Measurements from ENCODE around the gene CACNA2D3. TPM values are rescaled to one million over a fixed set of nuclear protein-coding genes. Genes with fewer than 3 reads are reported as not detected.

The CACNA2D3 gene
- total RNA-seq, 1 donor from 2014 or later, result 0.70 TPM

DNA sequence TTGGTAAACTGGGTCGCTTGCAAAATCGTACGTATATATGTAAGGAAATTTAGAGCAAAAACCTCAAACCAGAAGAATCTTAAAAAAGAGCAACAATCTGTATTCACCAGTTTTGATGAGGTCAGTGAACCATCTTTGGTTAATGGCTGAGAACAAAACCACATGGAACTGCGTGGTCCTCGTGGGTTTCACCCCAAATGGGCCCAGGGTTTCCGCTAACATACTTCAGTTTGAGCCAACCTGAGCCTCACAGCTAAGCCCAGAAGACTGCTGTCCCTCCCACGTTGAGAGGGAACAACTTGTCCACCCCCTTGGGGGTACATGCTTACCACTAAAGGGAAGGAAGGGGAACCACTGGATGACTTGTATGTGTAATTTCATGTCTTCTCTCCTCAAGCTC lies 204.6 kb downstream of the CACNA2D3 start:
- no peak for TF ChIP-seq EZH2 (IDR thresholded peaks at IDR 0.05; ENCODE audit: insufficient read depth, low read length)
- TF ChIP-seq, protein P1, sequence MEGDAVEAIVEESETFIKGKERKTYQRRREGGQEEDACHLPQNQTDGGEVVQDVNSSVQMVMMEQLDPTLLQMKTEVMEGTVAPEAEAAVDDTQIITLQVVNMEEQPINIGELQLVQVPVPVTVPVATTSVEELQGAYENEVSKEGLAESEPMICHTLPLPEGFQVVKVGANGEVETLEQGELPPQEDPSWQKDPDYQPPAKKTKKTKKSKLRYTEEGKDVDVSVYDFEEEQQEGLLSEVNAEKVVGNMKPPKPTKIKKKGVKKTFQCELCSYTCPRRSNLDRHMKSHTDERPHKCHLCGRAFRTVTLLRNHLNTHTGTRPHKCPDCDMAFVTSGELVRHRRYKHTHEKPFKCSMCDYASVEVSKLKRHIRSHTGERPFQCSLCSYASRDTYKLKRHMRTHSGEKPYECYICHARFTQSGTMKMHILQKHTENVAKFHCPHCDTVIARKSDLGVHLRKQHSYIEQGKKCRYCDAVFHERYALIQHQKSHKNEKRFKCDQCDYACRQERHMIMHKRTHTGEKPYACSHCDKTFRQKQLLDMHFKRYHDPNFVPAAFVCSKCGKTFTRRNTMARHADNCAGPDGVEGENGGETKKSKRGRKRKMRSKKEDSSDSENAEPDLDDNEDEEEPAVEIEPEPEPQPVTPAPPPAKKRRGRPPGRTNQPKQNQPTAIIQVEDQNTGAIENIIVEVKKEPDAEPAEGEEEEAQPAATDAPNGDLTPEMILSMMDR (IDR thresholded peaks at IDR 0.05; ENCODE audit: insufficient read depth, low read depth, low read length), result no peak
- H3K4me2 ChIP-seq (ENCODE audit: low read length), result no peak overlapping the region
- Mint-ChIP-seq H3K4me1 (ENCODE audit: low read depth, unreplicated experiment) (no peaks in the 10 kb centered on the region), H3K9me3 (ENCODE audit: unreplicated experiment) (peaks cover 1% of the 10 kb centered on the region), H3K4me3 (ENCODE audit: unreplicated experiment) (no peak overlapping the region), H3K36me3 (ENCODE audit: low read depth, unreplicated experiment) (no peaks in the 10 kb centered on the region), H3K27ac (ENCODE audit: unreplicated experiment) (no peak overlapping the region), H3K27me3 (ENCODE audit: low read depth, unreplicated experiment) (peaks cover 13% of the 10 kb centered on the region)
- no peaks in the 10 kb centered on the region for H3K79me2 ChIP-seq (ENCODE audit: insufficient read depth, low read length)
- H3K4me1 ChIP-seq (ENCODE audit: insufficient read depth, low read length), result no peaks in the 10 kb centered on the region
- DNase-seq (ENCODE audit: low read depth) (no peak), FAIRE-seq (no peak)
- no peak overlapping the region for H3K9ac ChIP-seq (ENCODE audit: low read length)
- no peaks in the 10 kb centered on the region for H4K20me1 ChIP-seq (ENCODE audit: insufficient read depth, low read length)
- no peaks in the 10 kb centered on the region for H3K27me3 ChIP-seq (ENCODE audit: insufficient read depth, low read length)
- H3K36me3 ChIP-seq (ENCODE audit: insufficient read depth, low read length), result no peaks in the 10 kb centered on the region
- no peak overlapping the region for H2AFZ ChIP-seq (ENCODE audit: low read depth, low read length)
- H3K27ac ChIP-seq (ENCODE audit: low read depth, low read length), result no peak overlapping the region
- H3K4me3 ChIP-seq (ENCODE audit: insufficient read depth, low read depth, low read length), result no peak overlapping the region
- peaks cover 3% of the 10 kb centered on the region for H3K9me3 ChIP-seq (ENCODE audit: insufficient read depth, low read depth, low read length)

DNA sequence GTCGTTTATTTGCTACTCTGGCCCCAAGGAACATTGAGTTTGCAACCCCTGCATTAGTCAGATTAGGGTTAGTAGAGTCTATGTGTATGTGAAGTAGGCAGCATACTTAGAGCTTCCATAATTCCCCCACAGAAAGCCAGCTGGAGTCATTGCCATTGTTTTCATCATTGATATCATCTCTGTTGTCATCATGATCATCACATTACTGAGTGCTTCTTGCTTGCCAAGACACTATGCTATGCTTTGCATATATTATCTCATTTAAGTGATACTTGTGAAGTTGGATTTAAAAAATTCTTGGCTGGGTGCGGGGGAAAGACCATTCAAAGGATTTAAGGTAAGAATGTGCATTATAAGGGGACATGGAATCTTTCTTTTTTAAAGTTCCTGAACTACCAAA lies 209.0 kb downstream of the CACNA2D3 start:
- no peak overlapping the region for H3K4me3 Mint-ChIP-seq (ENCODE audit: unreplicated experiment)
- Histone ChIP-seq H3K4me2 (ENCODE audit: low read length) (no peak overlapping the region), H3K4me1 (ENCODE audit: insufficient read depth, low read length) (no peaks in the 10 kb centered on the region), H3K4me3 (ENCODE audit: insufficient read depth, low read depth, low read length) (no peak overlapping the region), H2AFZ (ENCODE audit: low read depth, low read length) (no peak overlapping the region), H4K20me1 (ENCODE audit: insufficient read depth, low read length) (no peaks in the 10 kb centered on the region), H3K27ac (ENCODE audit: low read depth, low read length) (no peak overlapping the region), H3K27me3 (ENCODE audit: insufficient read depth, low read length) (no peaks in the 10 kb centered on the region), H3K9me3 (ENCODE audit: insufficient read depth, low read depth, low read length) (peaks cover 3% of the 10 kb centered on the region), H3K9ac (ENCODE audit: low read length) (no peak overlapping the region), H3K79me2 (ENCODE audit: insufficient read depth, low read length) (no peaks in the 10 kb centered on the region), H3K36me3 (ENCODE audit: insufficient read depth, low read length) (no peaks in the 10 kb centered on the region)
- TF ChIP-seq EZH2 (IDR thresholded peaks at IDR 0.05; ENCODE audit: insufficient read depth, low read length), result no peak
- TF ChIP-seq, protein P1 (IDR thresholded peaks at IDR 0.05; ENCODE audit: insufficient read depth, low read depth, low read length), result no peak
- FAIRE-seq, result no peak
- H3K27me3 Mint-ChIP-seq (ENCODE audit: low read depth, unreplicated experiment), result peaks cover 8% of the 10 kb centered on the region
- no peak for DNase-seq (ENCODE audit: low read depth)
- no peaks in the 10 kb centered on the region for H3K9me3 Mint-ChIP-seq (ENCODE audit: unreplicated experiment)
- no peak overlapping the region for H3K27ac Mint-ChIP-seq (ENCODE audit: unreplicated experiment)
- no peaks in the 10 kb centered on the region for H3K36me3 Mint-ChIP-seq (ENCODE audit: low read depth, unreplicated experiment)
- no peaks in the 10 kb centered on the region for H3K4me1 Mint-ChIP-seq (ENCODE audit: low read depth, unreplicated experiment)

- Histone ChIP-seq H2AFZ (ENCODE audit: low read depth, low read length) (no peak overlapping the region), H3K4me1 (ENCODE audit: insufficient read depth, low read length) (no peaks in the 10 kb centered on the region), H3K9me3 (ENCODE audit: insufficient read depth, low read depth, low read length) (peaks cover 5% of the 10 kb centered on the region), H3K27me3 (ENCODE audit: insufficient read depth, low read length) (no peaks in the 10 kb centered on the region), H3K9ac (ENCODE audit: low read length) (no peak overlapping the region), H3K4me3 (ENCODE audit: insufficient read depth, low read depth, low read length) (no peak overlapping the region), H4K20me1 (ENCODE audit: insufficient read depth, low read length) (no peaks in the 10 kb centered on the region), H3K36me3 (ENCODE audit: insufficient read depth, low read length) (no peaks in the 10 kb centered on the region), H3K79me2 (ENCODE audit: insufficient read depth, low read length) (no peaks in the 10 kb centered on the region), H3K4me2 (ENCODE audit: low read length) (no peak overlapping the region), H3K27ac (ENCODE audit: low read depth, low read length) (no peak overlapping the region)
- H3K4me3 Mint-ChIP-seq (ENCODE audit: unreplicated experiment), result no peak overlapping the region
- peaks cover 26% of the 10 kb centered on the region for H3K27me3 Mint-ChIP-seq (ENCODE audit: low read depth, unreplicated experiment)
- no peak for TF ChIP-seq EZH2 (IDR thresholded peaks at IDR 0.05; ENCODE audit: insufficient read depth, low read length)
- TF ChIP-seq, protein P1 (IDR thresholded peaks at IDR 0.05; ENCODE audit: insufficient read depth, low read depth, low read length), result no peak
- no peak overlapping the region for H3K27ac Mint-ChIP-seq (ENCODE audit: unreplicated experiment)
- no peaks in the 10 kb centered on the region for H3K4me1 Mint-ChIP-seq (ENCODE audit: low read depth, unreplicated experiment)
- no peaks in the 10 kb centered on the region for H3K36me3 Mint-ChIP-seq (ENCODE audit: low read depth, unreplicated experiment)
- no peak for DNase-seq (ENCODE audit: low read depth)
- no peaks in the 10 kb centered on the region for H3K9me3 Mint-ChIP-seq (ENCODE audit: unreplicated experiment)
- FAIRE-seq, result no peak
These were observed 215.5 kb downstream of the CACNA2D3 start for GRCh38 chr3:54337846-54338245.
